HG03342 (cell line): ENCODE measurements around the gene SLC35F4.
"Not testable (repeated sequence)": the region's sequence is repeated elsewhere in the genome, so short reads cannot be mapped to it uniquely, and the experiment has no call there.

Experiments used
- ATAC-seq: cut with Tn5 transposase; IDR thresholded peaks from one replicate; pipeline ENCODE4 v1.9.1; 2021; ENCODE audit warnings: mild to moderate bottlenecking, moderate library complexity; ENCODE audit not compliant: unreplicated experiment

The SLC35F4 gene

GRCh38 chr14:57732463-57733285 is 133.2 kb downstream of the SLC35F4 start:
- no peak for ATAC-seq

- ATAC-seq, result no peak
Measured at GRCh38 chr14:57729208-57730187, 136.4 kb downstream of the SLC35F4 start.

DNA sequence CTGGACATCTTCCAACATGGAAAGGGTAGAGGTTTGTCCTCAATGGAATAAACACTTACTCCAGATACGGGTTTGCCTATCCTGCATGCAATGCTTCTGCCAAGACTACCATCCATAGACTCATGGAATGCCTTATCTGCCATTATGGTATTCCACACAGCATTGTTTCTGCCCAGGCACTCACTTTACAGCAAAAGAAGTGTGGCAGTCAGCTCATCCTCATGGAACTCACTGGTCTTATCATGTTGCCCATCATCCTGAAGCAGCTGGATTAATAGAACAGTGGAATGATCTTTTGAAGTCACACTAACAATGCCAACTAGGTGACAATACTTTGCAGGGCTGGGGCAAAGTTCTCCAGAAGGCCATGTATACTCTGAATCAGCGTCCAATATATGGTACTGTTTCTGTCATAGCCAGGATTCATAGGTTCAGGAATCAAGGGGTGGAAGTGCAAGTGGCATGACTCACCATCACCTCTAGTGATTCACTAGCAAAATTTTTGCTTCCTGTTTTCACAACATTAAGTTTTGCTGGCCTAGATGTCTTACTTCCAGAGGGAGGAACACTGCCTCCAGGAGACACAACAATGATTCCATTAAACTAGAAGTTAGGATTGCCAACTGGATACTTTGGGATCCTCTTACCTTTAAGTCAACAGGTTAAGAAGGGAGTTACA is 140.4 kb downstream of the SLC35F4 start:
- no peak for ATAC-seq

DNA sequence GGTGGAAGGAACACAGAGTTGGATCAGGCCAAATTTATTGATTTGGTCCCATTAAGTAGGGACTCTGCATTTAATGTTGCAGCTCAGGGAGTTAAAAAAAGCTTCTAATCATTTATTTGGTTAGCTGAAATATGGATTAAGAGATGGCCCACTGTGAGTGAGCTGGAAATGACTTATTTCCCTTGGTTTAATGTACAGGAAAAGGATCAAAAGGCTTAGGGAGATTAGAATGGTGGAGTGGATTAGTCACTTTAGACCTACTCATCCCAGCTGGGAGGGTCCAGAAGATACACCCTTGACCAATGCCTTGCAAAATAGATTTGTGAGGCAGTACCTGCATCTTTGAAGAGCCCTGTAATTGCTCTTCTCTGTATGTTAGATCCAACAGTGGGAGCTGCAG is 143.8 kb downstream of the SLC35F4 start:
- ATAC-seq, result not testable (repeated sequence)

DNA sequence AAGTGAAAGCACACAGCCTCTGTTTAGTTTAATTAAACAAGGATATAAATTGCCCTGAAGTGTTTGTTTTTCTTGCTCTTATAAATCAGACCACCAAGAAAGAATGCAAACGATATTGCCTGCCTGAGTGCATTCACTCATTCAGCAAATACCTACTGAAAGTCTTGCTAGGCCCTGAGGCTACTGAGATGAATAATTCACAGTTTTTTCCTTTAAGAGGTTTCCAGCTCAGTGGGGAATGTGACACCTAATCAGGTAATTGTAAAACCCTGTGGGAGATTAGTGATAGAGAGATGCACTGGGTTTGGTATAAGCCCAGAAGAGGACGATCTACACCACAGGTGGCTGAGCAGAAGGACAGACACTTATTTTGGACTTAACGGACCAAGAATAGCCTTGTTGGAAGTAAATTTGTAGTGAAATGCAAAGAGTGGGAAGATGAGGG is 151.4 kb downstream of the SLC35F4 start:
- no peak for ATAC-seq

DNA sequence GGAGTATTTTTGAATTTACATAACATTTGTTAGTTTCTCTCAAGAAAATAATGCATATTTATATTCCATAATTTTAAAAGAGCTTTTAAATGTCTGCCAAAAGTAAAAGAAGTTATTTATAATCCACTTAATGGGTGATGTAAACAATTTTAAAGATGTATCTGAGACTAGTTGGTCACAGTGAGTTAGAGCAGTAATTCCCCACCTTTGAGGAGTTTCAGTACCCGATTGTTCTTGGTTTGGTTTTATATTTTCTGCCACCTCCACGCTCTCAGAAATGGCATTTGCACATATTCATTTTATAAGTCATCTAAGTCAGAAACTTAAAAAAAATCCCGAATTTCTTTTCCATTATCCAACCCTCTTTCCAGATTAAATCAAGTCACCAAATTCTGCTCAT is 153.2 kb downstream of the SLC35F4 start:
- ATAC-seq, result no peak

- no peak for ATAC-seq
Measured at GRCh38 chr14:57712102-57712501, 153.8 kb downstream of the SLC35F4 start.

DNA sequence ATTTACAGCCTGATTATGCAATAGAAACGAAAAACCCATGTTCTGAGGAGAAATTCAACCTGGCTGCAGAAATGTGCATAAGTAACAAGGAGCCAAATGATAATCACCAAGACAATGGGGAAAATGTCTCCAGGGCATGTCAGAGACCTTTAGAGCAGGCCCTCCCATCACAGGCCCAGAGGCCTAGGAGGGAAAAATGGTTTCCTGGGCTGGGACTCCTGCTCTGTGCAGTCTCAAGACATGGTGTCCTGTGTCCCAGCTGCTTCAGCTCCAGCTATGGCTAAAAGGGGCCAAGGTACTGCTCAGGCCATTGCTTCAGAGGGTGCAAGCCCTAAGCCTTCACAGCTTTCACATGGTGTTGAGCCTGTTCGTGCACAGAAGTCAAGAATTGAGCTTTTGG is 156.0 kb downstream of the SLC35F4 start:
- no peak for ATAC-seq

- ATAC-seq, result not testable (repeated sequence)
Measured at GRCh38 chr14:57709086-57709485, 156.8 kb downstream of the SLC35F4 start.

DNA sequence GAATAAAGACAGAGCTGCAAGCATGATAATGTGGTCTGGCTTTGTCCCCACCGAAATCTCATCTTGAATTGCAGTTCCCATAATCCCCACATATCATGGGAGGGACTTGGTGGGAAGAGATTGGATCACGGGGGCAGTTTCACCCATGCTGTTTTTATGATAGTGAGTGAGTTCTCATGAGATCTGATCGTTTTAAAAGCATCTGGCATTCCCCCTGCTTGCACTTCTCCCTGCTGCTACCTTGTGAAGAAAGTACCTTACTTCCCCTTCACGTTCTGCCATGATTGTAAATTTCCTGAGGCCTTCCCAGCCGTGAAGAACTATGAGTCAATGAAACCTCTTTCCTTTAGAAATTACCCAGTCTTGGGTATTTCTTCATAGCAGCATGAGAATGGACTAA is 158.7 kb downstream of the SLC35F4 start:
- ATAC-seq, result no peak

- ATAC-seq, result no peak
Measured at GRCh38 chr14:57704763-57705162, 161.1 kb downstream of the SLC35F4 start.

- no peak for ATAC-seq
Measured at GRCh38 chr14:57699947-57700346, 165.9 kb downstream of the SLC35F4 start.

- no peak for ATAC-seq
Measured at GRCh38 chr14:57692671-57693070, 173.2 kb downstream of the SLC35F4 start.

GRCh38 chr14:57687416-57687815 is 178.5 kb downstream of the SLC35F4 start:
- no peak for ATAC-seq

DNA sequence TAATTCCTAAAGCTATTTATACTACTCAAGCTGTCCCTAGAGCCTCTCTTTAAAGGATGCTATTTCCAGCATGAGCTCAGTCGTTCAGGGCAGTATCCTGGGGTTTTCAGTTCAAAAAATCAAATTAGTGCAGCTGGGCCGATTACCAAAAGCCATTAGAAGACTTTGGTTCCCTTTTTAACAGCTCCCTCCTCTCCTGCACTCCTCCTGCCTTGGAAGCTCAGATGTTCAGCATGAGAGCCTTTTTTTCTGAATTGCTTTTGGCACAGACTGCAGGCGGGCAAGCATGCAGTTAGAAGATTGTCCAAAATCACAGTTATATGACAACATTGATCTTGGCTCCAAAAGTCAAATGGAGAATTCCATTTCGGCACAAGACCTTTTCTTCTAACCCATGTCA is 179.6 kb downstream of the SLC35F4 start:
- no peak for ATAC-seq

- no peak for ATAC-seq
Measured at GRCh38 chr14:57671021-57671420, 194.9 kb downstream of the SLC35F4 start.

- ATAC-seq, result no peak
Measured at GRCh38 chr14:57660208-57660607, 205.7 kb downstream of the SLC35F4 start.

DNA sequence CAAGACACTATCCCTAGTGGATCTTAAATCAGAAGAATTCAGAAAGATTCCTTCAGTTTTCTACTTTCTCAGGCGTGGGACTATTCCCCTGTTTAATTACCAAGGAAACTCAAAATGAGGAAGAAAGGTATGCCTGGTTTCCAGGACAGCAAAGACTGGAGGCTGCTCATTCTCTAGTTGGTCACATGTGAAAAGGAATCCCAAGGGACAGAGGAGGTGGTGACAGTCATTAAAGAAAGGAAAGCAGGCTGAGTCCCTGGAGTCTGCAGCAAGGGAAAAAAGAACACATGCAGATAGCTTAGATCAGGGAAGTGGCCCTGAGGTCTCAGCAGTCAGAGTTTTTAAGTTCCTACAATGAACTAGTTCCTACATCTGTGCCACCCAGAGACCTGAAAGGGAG is 206.8 kb downstream of the SLC35F4 start:
- no peak for ATAC-seq

DNA sequence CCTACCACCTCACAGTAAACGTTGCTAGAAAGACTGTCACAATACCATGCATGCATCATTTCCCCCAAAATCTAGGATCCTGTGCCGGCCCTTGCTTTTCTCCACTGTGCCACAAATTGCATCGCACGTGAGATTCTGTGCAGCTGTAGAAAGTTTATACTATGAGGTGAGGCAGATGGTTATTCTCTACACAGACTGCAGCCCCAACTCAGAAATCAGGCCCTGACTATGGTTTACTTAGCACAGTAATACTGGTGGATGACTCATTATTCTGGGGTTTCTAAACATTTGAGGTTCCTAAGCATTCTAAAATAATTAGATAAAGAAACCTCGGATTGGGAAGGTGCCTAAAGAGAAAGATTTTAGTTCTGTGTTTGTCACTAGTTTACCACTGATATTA is 208.4 kb downstream of the SLC35F4 start:
- no peak for ATAC-seq

DNA sequence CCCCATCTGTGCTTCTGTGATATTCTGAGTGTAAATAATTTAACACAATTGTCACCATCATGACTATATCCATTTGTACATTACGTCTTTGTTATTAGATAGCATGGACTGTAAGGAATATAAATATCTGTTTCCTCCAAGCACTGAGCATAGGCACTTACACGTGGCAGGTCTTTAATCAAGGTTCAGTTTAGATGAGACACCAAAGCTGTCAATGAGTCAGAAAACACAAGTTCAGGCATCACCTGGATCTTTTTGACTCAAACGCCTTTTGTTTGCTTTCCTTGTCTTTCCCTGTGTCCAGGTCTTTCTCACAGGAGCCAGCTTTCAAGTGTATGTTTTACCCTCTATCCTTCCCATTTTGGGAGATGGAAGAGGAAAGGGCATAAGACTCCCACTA is 209.0 kb downstream of the SLC35F4 start:
- ATAC-seq, result no peak

DNA sequence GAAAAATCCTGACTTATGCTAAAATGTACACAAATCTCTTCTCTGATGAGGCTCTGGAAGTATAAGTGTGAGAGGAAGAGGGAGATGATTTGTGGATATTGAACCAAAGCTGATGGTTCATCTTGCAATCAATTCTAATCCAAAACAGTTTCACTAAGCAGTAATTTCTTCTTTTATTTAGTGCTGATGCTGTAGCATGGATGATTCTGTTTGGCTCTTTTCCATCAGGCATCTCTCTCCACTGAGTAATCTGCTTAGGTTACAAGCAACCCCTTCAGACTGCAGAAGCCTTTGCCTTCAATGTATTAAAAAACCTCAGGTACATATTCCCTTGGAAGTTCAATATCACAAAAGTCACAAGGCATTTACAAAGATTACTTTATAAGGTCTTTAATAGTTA is 213.1 kb downstream of the SLC35F4 start:
- ATAC-seq, result no peak
